T-helper 2 cell treated with Interferon-gamma antibody and Interleukin-4, amounts not matched to agents 5 μg/mL and 100 μg/mL, for 36 hours (primary cell): ENCODE results near the gene MARS1.

Experiments used
- DNase-seq: peaks from one replicate; pipeline ENCODE4 v3.0.0; 2021; ENCODE audit warnings: low spot score
- H3K27ac Mint-ChIP-seq: one replicate; pipeline ENCODE4 v1.8.0; 2021; ENCODE audit warnings: mild to moderate bottlenecking, mixed read lengths
- H3K27me3 Mint-ChIP-seq: one replicate; pipeline ENCODE4 v1.8.0; 2021; ENCODE audit warnings: low read depth, mixed read lengths
- H3K36me3 Mint-ChIP-seq: one replicate; pipeline ENCODE4 v1.8.0; 2021; ENCODE audit warnings: low read depth, mixed read lengths
- H3K4me1 Mint-ChIP-seq: one replicate; pipeline ENCODE4 v1.8.0; 2021; ENCODE audit warnings: low read depth, mixed read lengths
- H3K4me3 Mint-ChIP-seq: one replicate; pipeline ENCODE4 v1.8.0; 2022; ENCODE audit warnings: mild to moderate bottlenecking, moderate library complexity, mixed read lengths
- H3K9me3 Mint-ChIP-seq: one replicate; pipeline ENCODE4 v1.8.0; 2021; ENCODE audit warnings: mixed read lengths

MARS1 gene

DNA sequence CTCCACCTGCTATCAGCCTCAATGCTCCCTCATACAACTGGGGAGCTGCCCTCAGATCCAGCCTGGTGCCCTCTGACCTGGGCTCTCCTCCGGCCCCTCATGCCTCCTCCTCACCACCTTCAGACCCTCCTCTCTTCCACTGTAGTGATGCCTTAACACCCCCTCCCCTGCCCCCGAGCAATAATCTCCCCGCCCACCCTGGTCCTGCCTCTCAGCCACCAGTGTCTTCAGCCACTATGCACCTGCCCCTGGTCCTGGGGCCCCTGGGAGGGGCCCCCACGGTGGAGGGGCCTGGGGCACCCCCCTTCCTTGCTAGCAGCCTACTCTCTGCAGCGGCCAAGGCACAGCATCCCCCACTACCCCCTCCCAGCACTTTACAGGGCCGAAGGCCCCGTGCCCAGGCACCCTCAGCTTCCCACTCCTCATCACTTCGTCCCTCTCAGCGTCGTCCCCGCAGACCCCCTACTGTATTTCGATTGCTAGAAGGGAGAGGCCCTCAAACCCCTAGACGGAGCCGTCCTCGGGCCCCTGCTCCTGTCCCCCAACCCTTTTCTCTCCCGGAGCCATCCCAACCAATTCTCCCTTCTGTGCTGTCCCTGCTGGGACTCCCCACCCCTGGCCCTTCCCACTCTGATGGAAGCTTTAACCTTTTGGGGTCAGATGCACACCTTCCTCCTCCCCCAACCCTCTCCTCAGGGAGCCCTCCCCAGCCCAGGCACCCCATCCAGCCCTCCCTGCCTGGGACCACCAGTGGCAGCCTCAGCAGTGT lies 37.9 kb downstream of the MARS1 start:
- DNase-seq, result no peak
- H3K36me3 Mint-ChIP-seq, result peaks cover 48% of the 10 kb centered on the region
- H3K4me1 Mint-ChIP-seq, result peaks cover 30% of the 10 kb centered on the region
- H3K27me3 Mint-ChIP-seq, result peaks cover 3% of the 10 kb centered on the region
- no peak overlapping the region for H3K4me3 Mint-ChIP-seq
- peak overlapping the region; percentile 20 for H3K27ac Mint-ChIP-seq
- no peaks in the 10 kb centered on the region for H3K9me3 Mint-ChIP-seq

GRCh38 chr12:57526477-57527126 lies 38.7 kb downstream of the MARS1 start:
- Mint-ChIP-seq H3K27ac (no peak overlapping the region), H3K27me3 (peaks cover 3% of the 10 kb centered on the region)

GRCh38 chr12:57527184-57527583 lies 39.3 kb downstream of the MARS1 start:
- no peak for DNase-seq
- Mint-ChIP-seq H3K4me3 (no peak overlapping the region), H3K4me1 (peaks cover 17% of the 10 kb centered on the region), H3K36me3 (peaks cover 52% of the 10 kb centered on the region), H3K27me3 (peaks cover under 1% of the 10 kb centered on the region), H3K9me3 (no peaks in the 10 kb centered on the region), H3K27ac (no peak overlapping the region)

More at GRCh38 chr12:57526477-57527126, 38.7 kb downstream of the MARS1 start:
- Mint-ChIP-seq H3K36me3 (peaks cover 53% of the 10 kb centered on the region), H3K4me3 (no peak overlapping the region), H3K9me3 (no peaks in the 10 kb centered on the region), H3K4me1 (peaks cover 23% of the 10 kb centered on the region)
- no peak for DNase-seq

DNA sequence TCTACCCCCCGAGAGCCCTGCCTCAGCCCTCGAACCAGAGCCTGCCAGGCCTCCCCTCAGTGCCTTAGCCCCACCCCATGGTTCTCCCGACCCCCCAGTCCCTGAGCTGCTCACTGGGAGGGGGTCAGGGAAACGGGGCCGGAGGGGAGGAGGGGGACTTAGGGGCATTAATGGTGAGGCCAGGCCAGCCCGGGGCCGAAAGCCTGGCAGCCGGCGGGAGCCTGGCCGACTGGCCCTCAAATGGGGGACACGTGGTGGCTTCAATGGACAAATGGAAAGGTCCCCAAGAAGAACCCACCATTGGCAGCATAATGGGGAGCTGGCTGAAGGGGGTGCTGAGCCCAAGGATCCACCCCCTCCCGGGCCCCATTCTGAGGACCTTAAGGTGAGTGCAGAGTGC lies 40.3 kb downstream of the MARS1 start:
- H3K9me3 Mint-ChIP-seq, result no peaks in the 10 kb centered on the region
- no peaks in the 10 kb centered on the region for H3K27me3 Mint-ChIP-seq
- peaks cover 61% of the 10 kb centered on the region for H3K36me3 Mint-ChIP-seq
- no peak for DNase-seq
- H3K4me1 Mint-ChIP-seq, result peaks cover 15% of the 10 kb centered on the region
- no peak overlapping the region for H3K4me3 Mint-ChIP-seq
- H3K27ac Mint-ChIP-seq, result peak overlapping the region; percentile 31

DNA sequence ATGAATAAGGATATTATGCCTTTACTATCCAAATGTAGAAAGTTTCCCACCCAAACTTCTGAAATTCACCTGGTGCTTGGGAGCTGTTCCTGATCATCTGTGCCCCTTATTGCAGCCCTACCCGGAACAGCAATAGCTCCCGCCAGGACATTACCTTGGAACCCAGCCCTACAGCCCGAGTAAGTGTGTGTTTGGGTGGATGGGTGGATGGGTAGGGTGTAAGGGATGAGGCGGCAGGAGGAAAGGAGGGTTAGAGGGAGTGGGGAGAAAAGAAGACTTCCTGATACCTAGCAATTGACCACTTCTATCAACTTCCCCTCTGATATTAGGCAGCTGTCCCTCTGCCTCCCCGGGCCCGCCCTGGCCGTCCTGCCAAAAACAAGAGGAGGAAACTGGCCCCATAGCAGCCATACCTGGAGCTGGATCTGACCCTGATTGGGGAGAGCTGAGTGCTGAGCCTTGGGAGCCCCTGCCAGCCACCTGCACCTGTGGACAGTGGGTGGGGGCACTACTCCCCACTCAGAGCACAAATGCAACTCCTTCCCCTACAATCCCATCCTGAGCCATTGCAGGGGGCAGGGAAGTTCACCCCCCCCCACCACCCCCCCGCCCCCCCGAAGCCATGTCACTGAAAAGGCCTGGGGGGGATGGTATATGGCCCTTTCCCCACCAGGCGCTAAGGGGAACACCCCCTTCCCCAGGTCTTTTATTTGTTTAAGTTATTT lies 41.1 kb downstream of the MARS1 start:
- Mint-ChIP-seq H3K9me3 (no peaks in the 10 kb centered on the region), H3K4me3 (no peak overlapping the region), H3K4me1 (peaks cover 6% of the 10 kb centered on the region), H3K27ac (no peak overlapping the region), H3K36me3 (peaks cover 58% of the 10 kb centered on the region), H3K27me3 (no peaks in the 10 kb centered on the region)
- DNase-seq, result no peak

GRCh38 chr12:57529831-57530230 lies 42.0 kb downstream of the MARS1 start:
- H3K27ac Mint-ChIP-seq, result no peak overlapping the region

DNA sequence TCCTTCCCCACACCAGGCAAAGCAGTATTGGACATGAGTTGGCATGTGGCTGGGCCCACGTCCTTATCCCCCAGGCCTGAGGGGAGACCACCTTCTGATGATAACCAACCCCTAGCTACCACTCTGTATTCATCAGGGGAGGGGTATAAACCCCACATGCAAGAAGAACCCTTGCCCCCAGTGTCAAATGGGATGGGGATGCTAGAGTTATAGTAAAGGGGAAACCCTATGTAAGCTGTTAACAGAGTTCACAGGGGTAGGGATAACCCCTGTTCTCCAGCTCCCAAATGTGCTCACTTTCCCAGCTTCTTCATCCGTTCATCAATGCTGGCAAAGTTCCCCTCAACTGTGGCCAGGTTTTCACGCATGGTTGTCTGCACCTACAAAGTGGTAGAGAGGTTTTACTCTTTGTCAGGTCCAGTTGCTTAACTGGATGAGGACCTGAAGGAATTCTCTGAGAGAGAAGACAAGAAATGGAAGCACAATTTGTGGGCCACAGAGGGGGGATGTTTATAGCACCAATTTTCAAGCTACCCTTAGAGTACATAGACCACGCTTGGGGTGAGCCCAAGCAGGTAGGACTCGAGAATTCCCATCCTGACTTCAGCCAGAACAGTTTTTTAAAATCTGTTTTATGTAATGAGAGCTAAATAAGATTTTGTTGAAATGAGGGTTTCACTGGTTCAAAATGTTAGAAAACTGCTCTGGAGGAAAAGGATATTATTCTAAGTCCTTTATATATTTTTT lies 42.7 kb downstream of the MARS1 start:
- Mint-ChIP-seq H3K9me3 (no peaks in the 10 kb centered on the region), H3K27me3 (no peaks in the 10 kb centered on the region), H3K27ac (no peak overlapping the region), H3K4me3 (no peak overlapping the region), H3K36me3 (peaks cover 57% of the 10 kb centered on the region), H3K4me1 (no peaks in the 10 kb centered on the region)
- DNase-seq, result no peak

More at GRCh38 chr12:57529831-57530230, 42.0 kb downstream of the MARS1 start:
- Mint-ChIP-seq H3K4me3 (no peak overlapping the region), H3K27me3 (no peaks in the 10 kb centered on the region), H3K9me3 (no peaks in the 10 kb centered on the region), H3K4me1 (peaks cover 2% of the 10 kb centered on the region), H3K36me3 (peaks cover 53% of the 10 kb centered on the region)
- no peak for DNase-seq

DNA sequence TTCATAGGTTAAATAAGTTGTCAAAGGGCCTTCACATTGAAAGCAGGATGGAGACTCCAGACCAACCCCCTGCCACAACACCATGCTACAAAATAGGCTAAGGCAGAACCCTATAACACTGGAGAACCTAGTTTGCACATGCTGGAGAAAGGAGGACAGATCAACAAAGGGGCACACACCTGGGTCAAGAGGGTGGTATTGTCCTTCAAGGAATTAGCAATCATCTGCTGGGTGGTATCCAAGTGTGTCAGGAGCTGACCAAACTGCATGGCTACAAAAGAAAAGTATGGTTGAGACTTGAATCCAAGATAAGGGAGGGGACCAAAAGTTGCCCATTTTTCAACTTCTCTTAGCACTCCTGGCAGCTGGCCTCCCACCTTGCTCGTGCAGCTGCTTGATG lies 44.0 kb downstream of the MARS1 start:
- peaks cover 57% of the 10 kb centered on the region for H3K36me3 Mint-ChIP-seq
- no peaks in the 10 kb centered on the region for H3K27me3 Mint-ChIP-seq
- H3K4me1 Mint-ChIP-seq, result peaks cover 1% of the 10 kb centered on the region
- no peak overlapping the region for H3K4me3 Mint-ChIP-seq
- no peak for DNase-seq
- H3K9me3 Mint-ChIP-seq, result no peaks in the 10 kb centered on the region
- H3K27ac Mint-ChIP-seq, result no peak overlapping the region

- peaks cover 58% of the 10 kb centered on the region for H3K36me3 Mint-ChIP-seq
- no peak overlapping the region for H3K4me3 Mint-ChIP-seq
- no peaks in the 10 kb centered on the region for H3K9me3 Mint-ChIP-seq
Measured at GRCh38 chr12:57533108-57533507, 45.2 kb downstream of the MARS1 start.

GRCh38 chr12:57534250-57534649 lies 46.4 kb downstream of the MARS1 start:
- Mint-ChIP-seq H3K27ac (no peak overlapping the region), H3K9me3 (no peaks in the 10 kb centered on the region), H3K4me3 (no peak overlapping the region), H3K36me3 (peaks cover 53% of the 10 kb centered on the region), H3K27me3 (no peaks in the 10 kb centered on the region), H3K4me1 (peaks cover 1% of the 10 kb centered on the region)
- DNase-seq, result no peak

More at GRCh38 chr12:57533108-57533507, 45.2 kb downstream of the MARS1 start:
- no peak for DNase-seq
- no peak overlapping the region for H3K27ac Mint-ChIP-seq
- no peaks in the 10 kb centered on the region for H3K27me3 Mint-ChIP-seq
- peaks cover 1% of the 10 kb centered on the region for H3K4me1 Mint-ChIP-seq

DNA sequence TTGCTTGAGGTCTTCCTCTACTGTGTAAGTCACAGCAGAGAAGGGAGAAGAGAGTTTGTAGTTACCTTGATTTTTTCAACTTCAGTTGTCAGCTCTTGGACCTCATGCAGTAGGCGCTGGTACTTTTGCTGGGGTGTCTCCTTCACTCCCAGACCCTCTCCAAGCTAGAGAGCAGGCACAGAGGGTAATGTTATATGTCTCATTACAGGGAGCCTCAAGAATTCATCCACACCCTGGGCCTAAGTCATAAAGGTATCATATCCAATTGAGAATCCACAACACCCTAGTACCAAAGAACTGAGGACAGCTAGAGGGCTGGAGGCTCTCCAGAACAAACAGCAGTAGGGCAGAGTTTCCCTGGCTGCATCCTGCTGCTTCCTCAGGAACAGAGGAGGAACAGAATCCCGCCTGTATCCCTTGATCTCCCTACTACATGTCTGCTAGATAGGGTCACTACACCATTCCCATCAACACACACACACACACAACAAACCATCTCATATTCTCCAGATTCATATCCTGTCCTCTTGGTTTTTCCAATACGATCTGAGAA lies 47.2 kb downstream of the MARS1 start:
- H3K36me3 Mint-ChIP-seq, result peaks cover 49% of the 10 kb centered on the region

DNA sequence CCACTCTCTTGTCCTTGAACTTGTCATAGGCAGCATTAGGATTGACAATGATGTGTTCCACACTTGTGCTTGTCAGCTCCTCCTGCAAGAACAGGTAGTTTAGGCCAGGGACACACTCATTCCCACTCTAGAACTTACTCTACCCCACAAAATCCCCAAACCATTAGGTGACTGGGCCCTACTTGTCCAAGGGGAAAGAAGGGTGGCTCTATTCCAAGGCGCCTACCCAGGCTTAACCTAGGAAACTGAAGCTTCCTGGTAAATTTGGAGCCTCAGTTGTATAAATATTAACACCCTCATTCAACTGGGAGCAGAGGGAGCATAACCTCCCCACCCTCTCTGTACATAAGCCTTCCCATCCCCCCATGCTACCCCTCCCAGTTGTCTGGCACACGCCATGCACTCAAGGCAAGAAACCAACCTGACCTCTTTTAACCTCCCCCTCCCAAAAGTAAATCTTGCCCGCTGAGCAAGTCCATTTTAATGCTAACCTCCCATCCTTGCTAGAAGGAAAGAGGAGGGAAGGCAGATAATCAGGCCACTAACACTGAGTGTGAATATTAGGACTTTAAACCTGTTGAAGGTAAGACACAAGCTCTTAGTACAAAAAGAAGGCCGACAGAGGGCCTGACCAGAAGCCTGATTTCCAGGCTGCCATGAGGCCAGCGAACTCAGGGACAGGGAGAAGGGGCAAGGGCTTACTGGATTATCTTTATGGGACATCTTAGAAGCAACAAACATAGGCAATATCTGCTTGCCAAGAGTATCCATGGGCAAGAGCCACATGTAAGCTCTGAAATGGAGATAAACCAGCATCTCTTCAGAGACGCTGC lies 48.1 kb downstream of the MARS1 start:
- Mint-ChIP-seq H3K27me3 (no peaks in the 10 kb centered on the region), H3K9me3 (no peaks in the 10 kb centered on the region), H3K4me3 (no peak overlapping the region), H3K36me3 (peaks cover 46% of the 10 kb centered on the region), H3K27ac (peak overlapping the region; percentile 13), H3K4me1 (peaks cover 1% of the 10 kb centered on the region)
- no peak for DNase-seq

More for the DNA sequence above, 47.2 kb downstream of the MARS1 start:
- H3K9me3 Mint-ChIP-seq, result no peaks in the 10 kb centered on the region
- no peak for DNase-seq
- H3K4me3 Mint-ChIP-seq, result no peak overlapping the region
- H3K4me1 Mint-ChIP-seq, result peaks cover 1% of the 10 kb centered on the region
- H3K27me3 Mint-ChIP-seq, result no peaks in the 10 kb centered on the region
- no peak overlapping the region for H3K27ac Mint-ChIP-seq

DNA sequence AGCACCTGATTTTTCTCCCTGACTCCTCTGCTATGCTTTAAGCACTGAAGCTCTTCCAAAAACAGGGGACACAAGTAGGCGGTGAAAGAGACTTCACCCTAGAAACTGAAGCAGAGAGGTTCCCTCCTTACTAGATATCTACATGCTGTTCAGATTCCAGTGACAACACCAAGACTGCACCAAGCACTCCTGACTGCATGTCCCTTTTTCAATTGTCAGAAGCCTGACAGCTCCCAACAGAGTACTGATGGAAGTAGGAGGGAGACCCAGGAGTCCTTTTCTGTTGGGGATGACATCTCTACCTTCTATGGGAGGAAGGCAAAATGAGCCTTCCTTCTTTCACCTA lies 48.7 kb downstream of the MARS1 start:
- DNase-seq, result no peak
- H3K4me1 Mint-ChIP-seq, result peaks cover 1% of the 10 kb centered on the region
- H3K36me3 Mint-ChIP-seq, result peaks cover 42% of the 10 kb centered on the region
- H3K27ac Mint-ChIP-seq, result no peak overlapping the region
- H3K9me3 Mint-ChIP-seq, result no peaks in the 10 kb centered on the region
- no peaks in the 10 kb centered on the region for H3K27me3 Mint-ChIP-seq
- no peak overlapping the region for H3K4me3 Mint-ChIP-seq
